ENCODE measurements around the gene LRRTM4.

DNA sequence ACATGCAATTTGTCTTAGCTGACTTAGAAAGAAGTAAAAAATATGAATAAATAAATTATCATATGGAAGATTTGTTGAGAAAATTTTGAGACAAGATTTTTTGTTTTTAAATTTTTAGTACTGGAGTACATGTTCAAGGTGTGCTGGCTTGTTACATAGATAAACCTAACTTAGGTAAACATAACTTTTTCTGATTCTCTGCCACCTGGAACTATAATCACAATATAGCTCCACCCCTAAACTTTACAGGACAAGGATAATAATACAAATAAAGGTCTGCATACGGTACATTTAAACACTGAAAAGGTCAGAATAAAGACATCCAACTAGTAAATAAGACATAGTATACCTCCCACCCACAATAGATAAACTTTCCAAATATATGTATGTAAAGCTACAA lies 330.5 kb downstream of the LRRTM4 start:
- TF ChIP-seq, protein P1, sequence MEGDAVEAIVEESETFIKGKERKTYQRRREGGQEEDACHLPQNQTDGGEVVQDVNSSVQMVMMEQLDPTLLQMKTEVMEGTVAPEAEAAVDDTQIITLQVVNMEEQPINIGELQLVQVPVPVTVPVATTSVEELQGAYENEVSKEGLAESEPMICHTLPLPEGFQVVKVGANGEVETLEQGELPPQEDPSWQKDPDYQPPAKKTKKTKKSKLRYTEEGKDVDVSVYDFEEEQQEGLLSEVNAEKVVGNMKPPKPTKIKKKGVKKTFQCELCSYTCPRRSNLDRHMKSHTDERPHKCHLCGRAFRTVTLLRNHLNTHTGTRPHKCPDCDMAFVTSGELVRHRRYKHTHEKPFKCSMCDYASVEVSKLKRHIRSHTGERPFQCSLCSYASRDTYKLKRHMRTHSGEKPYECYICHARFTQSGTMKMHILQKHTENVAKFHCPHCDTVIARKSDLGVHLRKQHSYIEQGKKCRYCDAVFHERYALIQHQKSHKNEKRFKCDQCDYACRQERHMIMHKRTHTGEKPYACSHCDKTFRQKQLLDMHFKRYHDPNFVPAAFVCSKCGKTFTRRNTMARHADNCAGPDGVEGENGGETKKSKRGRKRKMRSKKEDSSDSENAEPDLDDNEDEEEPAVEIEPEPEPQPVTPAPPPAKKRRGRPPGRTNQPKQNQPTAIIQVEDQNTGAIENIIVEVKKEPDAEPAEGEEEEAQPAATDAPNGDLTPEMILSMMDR (conservative IDR thresholded peaks at IDR 0.05 in 1 of 2, IDR thresholded peaks at IDR 0.05 in 1 of 2; ENCODE audit: low read depth in 1 of 2, low read length in 2 of 2) = no peak
- TF ChIP-seq EZH2 (IDR thresholded peaks at IDR 0.05; ENCODE audit: low read length, missing control alignments) = no peak
